Panc1 (cell line): ENCODE data around the gene B4GALT3. TPM values are rescaled to one million over a fixed set of nuclear protein-coding genes. Genes with fewer than 3 reads are reported as not detected.

Experiments used
- ATAC-seq: fragments of 200-7000 bp; cut with Tn5 transposase; 2 replicates; pipeline ENCODE4 v1.9.1; 2020; ENCODE audit warnings: mild to moderate bottlenecking, moderate library complexity
- BruUV-seq: library from RNA; stranded (reverse); fragments of 400-500 nt; replicated peaks from 2 replicates; lab custom pipeline; 2021; lab: Mats Ljungman, UMichigan
- CTCF ChIA-PET: fragments of 300-600 bp; sonication (Branson Sonifier 250); formaldehyde crosslinking; loops from one replicate; lab custom pipeline; 2022; ENCODE audit warnings: antibody characterized with exemption; lab: Charles Lee
- POLR2A ChIA-PET: fragments of 300-600 bp; sonication (Branson Sonifier 250); formaldehyde crosslinking; loops from one replicate; lab custom pipeline; 2022; ENCODE audit warnings: antibody characterized with exemption; lab: Charles Lee
- DNase-seq: peaks from one replicate; pipeline ENCODE4 v3.0.0-alpha.2; 2010; ENCODE audit warnings: low read depth, low spot score
- H3K27ac ChIP-seq: 2 replicates; pipeline ENCODE4 v1.5.1; 2011; ENCODE audit warnings: mild to moderate bottlenecking, low read length, inconsistent platforms
- H3K27me3 ChIP-seq: fragments of 200-500 bp; sonication (Bioruptor generic); 2 replicates; pipeline ENCODE4 v1.6.0; 2014; ENCODE audit warnings: low read length, inconsistent platforms; ENCODE audit not compliant: control insufficient read depth, insufficient read depth
- H3K36me3 ChIP-seq: fragments of 200-500 bp; sonication (Bioruptor generic); 2 replicates; pipeline ENCODE4 v1.5.1; 2014; ENCODE audit warnings: inconsistent platforms, mild to moderate bottlenecking, low read length, moderate library complexity; ENCODE audit not compliant: control insufficient read depth, insufficient read depth
- H3K4me1 ChIP-seq: 2 replicates; pipeline ENCODE4 v1.5.1; 2011; ENCODE audit warnings: inconsistent platforms, mild to moderate bottlenecking, low read length, moderate library complexity; ENCODE audit not compliant: control insufficient read depth, insufficient read depth
- H3K4me3 ChIP-seq, 2 experiments: 2 replicates each; pipeline ENCODE4 v1.5.1; 2011 to 2012; ENCODE audit warnings: low read depth in 2 of 2, low read length in 2 of 2, mild to moderate bottlenecking in 2 of 2, inconsistent platforms in 1 of 2, moderate library complexity in 1 of 2
- H3K9me3 ChIP-seq: fragments of 200-500 bp; sonication (Bioruptor generic); 2 replicates; pipeline ENCODE4 v1.5.1; 2014; ENCODE audit warnings: low read depth, mild to moderate bottlenecking, inconsistent platforms, low read length, moderate library complexity; ENCODE audit not compliant: control insufficient read depth, insufficient read depth
- CTCF ChIP-seq: fragments of 450-650 bp; IDR thresholded peaks from 2 replicates; pipeline ENCODE4 v1.5.1; 2017; ENCODE audit warnings: mild to moderate bottlenecking
- POLR2AphosphoS5 ChIP-seq: IDR thresholded peaks from 2 replicates; pipeline ENCODE4 v1.6.1; 2012; ENCODE audit warnings: mild to moderate bottlenecking, low read depth, low read length, moderate library complexity
- REST ChIP-seq, 2 experiments: IDR thresholded peaks; 2 replicates each; pipeline ENCODE4 v1.6.1; 2011 to 2012; ENCODE audit warnings: low read depth in 2 of 2, control low read depth in 1 of 2, low read length in 1 of 2, mild to moderate bottlenecking in 1 of 2, moderate library complexity in 1 of 2; ENCODE audit not compliant: insufficient read depth in 1 of 2
- SIN3A ChIP-seq: IDR thresholded peaks from 2 replicates; pipeline ENCODE4 v1.6.1; 2012; ENCODE audit warnings: low read depth, mild to moderate bottlenecking, low read length, moderate library complexity, borderline replicate concordance; ENCODE audit not compliant: insufficient read depth
- TCF7L2 ChIP-seq: IDR thresholded peaks from 2 replicates; pipeline ENCODE4 v1.6.1; 2011; ENCODE audit warnings: mild to moderate bottlenecking, low read depth, low read length, inconsistent platforms
- in situ Hi-C: cut with HindIII; loops from 2 replicates; pipeline ENCODE4 v1.10.0; 2016; ENCODE audit warnings: low sequenced_read_pairs, low pct_unique_long_range_greater_than_20kb
- intact Hi-C: fragments of 100-400 bp; cut with micrococcal nuclease; formaldehyde crosslinking; loops from one replicate; pipeline ENCODE4 v1.10.0; 2022; ENCODE audit not compliant: unreplicated experiment
- total RNA-seq: library from RNA; stranded (reverse); gene quantifications from one replicate; pipeline ENCODE4 v1.2.1, GENCODE V29; 2021; ENCODE audit not compliant: unreplicated experiment

Gene B4GALT3
- total RNA-seq, 1 experiment from 2014 or later: 28.6 TPM

DNA sequence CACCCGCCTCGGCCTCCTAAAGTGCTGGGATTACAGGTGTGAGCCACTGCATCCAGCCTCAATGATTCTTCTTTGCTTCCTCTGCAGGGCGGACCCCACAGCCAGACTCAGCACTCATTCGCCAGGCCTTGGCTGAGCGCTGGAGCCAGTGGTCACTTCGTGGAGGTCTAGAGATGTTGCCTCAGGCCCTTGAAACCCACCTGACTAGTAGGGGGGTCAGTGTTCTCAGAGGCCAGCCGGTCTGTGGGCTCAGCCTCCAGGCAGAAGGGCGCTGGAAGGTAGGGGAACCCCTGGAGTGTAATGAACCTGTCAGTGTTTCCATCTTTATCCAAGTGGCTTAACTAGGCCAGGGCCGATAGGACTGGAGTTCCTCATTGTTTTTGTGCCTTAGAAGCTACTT, 8.4 kb downstream of the B4GALT3 start:
- no TSS peak for BruUV-seq
- peaks cover 17% of the 10 kb centered on the region for H3K36me3 ChIP-seq
- no peaks in the 10 kb centered on the region for H3K27me3 ChIP-seq
- ATAC-seq (no peak), DNase-seq (no peak)
- ChIA-PET POLR2A (interaction anchor here (0.6 kb wide), 1 partner anchor 725 kb away, joined by 22 read pairs; no protein-coding TSS in a partner anchor), CTCF (no interaction called here)
- no peak overlapping the region for H3K27ac ChIP-seq
- no peaks in the 10 kb centered on the region for H3K9me3 ChIP-seq
- intact Hi-C loops (no loop called here), in situ Hi-C loops (no loop called here)
- no peak for TF ChIP-seq SIN3A
- no peak for TF ChIP-seq TCF7L2
- no peak for TF ChIP-seq POLR2AphosphoS5
- no peak for TF ChIP-seq CTCF
- peaks cover 16% of the 10 kb centered on the region for H3K4me1 ChIP-seq
- no peak overlapping the region for H3K4me3 ChIP-seq

DNA sequence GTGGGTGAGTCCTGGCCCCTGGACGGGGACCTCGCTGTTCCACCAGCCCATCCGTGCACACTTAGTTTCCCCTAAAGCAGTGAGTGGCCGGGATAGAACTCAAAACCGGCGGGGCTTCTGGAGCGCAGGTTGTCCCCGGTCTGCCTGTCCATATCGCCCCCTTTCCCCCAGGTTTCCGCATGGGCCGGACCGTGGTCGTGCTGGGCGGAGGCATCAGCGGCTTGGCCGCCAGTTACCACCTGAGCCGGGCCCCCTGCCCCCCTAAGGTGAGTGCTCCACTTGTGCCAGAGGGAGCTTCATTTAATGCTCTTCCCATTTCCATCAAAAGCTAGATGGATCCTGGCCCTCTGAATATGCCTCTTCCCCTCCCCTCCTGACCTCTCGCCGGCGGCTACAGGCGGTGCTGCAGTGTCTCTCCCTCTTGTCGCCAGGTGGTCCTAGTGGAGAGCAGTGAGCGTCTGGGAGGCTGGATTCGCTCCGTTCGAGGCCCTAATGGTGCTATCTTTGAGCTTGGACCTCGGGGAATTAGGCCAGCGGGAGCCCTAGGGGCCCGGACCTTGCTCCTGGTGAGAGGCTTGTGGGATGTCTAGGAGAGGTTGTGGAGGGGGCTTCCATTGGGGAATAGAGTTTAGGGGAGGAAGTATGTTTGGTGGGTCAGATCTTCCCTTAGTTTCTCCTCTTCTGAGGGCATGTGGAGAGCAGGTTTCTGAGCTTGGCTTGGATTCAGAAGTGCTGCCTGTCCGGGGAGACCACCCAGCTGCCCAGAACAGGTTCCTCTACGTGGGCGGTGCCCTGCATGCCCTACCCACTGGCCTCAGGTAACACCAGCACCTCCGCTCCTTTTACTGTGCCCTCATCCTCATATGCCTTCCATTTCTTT, 10.4 kb downstream of the B4GALT3 start:
- Histone ChIP-seq H3K27ac (peak overlapping the region; percentile 89), H3K4me1 (peaks cover 16% of the 10 kb centered on the region), H3K9me3 (no peaks in the 10 kb centered on the region), H3K36me3 (peaks cover 8% of the 10 kb centered on the region), H3K27me3 (no peaks in the 10 kb centered on the region), H3K4me3 (peak overlapping the region; percentile 83 to 88)
- BruUV-seq: no TSS peak
- ATAC-seq (no peak; the same call in 1 of the 2 replicates), DNase-seq (no peak)
- intact Hi-C loops: no loop called here
- POLR2A ChIA-PET: interaction anchor here (0.6 to 1.4 kb wide), 2 partner anchors 13 to 146 kb away, joined by 3 to 5 read pairs; partner anchors contain the start of genes F11R and UFC1
- CTCF ChIA-PET: interaction anchor here (0.7 kb wide), 1 partner anchor 152 kb away, joined by 11 read pairs; no protein-coding TSS in a partner anchor
- in situ Hi-C loops: no loop called here
- TF ChIP-seq POLR2AphosphoS5: no peak
- TF ChIP-seq REST (IDR thresholded peaks at IDR 0.05; ENCODE audit: insufficient read depth in 1 of 2, low read depth in 2 of 2, low read length in 1 of 2): no peak
- TF ChIP-seq CTCF: no peak
- no peak for TF ChIP-seq TCF7L2
- TF ChIP-seq SIN3A: no peak
